Activated gamma-delta T cell treated with anti-CD3 and anti-CD28 coated beads, Interleukin-2, amount 50 U/mL, for 16 hours (primary cell): ENCODE measurements around the gene PTCHD1.

ENCODE experiments used
- DNase-seq: peaks from one replicate; pipeline ENCODE4 v3.0.0-alpha.2; 2020; ENCODE audit warnings: low read depth

Gene PTCHD1

DNA sequence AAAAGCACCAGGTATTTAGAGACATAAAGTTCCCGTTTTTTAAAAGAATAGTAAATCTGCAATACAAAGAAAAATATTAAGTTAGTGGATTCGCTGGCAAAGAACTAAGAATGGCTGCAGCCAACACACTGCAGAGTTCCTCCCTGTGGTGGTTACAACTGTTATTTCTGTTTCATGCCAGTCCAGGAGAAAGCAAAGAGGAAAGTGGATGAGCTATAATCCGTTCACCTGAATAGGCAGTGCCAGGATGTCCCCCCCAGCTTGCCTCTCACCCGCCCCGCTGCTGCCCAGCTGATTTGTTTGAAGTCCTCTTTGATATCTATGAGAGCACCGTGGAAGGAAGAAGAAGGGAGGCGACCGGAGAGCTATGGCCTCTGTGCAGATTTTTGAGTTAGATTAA lies 63.9 kb downstream of the PTCHD1 start:
- no peak for DNase-seq

DNA sequence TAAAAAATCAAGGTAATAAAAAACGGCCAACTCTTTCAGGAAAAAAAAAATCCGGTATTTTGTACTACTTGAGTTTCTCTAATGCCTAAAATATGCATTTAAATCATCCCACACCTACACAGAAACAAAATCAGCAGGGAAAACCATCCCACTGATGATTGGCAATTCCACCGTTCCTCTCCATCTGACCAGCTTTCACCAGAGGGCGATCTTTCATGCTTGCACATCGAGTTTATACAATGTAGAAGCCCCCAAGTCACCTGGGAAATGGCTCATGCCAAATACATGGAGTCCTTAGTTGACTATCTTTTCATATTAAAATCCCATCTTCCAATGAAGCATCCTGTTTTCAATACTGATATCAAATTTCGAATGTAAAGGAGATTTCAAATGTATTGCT lies 69.2 kb downstream of the PTCHD1 start:
- DNase-seq, result no peak

DNA sequence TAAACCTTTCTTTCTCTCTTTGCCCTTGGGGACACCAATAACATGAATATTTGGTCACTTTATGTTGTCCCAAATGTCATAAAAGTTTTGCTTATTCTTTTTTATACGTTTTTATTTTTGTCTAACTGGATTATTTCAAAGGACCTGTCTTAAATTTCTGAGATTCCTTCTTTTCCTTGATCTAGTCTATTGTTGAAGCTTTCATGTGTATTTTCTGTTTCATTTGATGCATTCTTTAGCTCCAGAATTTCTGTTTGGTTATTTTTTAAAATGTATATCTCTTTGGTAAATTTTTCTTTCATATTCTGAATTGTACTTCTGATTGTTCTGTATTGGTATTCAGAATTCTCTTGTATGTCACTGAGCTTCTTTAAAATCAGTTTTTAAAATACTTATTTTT lies 88.3 kb downstream of the PTCHD1 start:
- DNase-seq, result no peak

DNA sequence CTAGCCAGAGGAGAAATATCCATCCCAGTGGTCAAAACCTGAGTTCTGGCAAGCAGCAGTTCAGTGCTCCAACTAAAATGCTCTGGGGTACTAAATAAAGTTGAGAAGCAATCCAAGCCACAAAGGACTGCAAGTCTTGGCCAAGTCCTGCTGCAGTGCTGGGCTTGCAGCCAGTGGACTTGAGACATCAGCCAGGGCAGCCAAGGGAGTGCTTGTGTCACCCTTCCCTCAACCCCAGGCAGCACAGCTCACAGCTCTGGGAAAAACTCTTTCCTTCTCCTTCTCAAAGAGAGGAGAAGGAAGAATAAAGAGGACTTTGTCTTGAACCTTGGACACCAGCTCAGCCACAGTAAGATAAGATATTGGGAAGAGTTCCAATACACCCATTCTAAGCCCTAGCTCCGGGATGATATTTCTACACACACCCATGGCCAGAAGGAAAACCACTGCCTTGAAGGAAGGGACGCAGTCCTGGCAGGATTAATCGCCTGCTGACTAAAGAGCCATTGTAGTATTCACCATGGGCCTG lies 99.8 kb downstream of the PTCHD1 start:
- no peak for DNase-seq

DNA sequence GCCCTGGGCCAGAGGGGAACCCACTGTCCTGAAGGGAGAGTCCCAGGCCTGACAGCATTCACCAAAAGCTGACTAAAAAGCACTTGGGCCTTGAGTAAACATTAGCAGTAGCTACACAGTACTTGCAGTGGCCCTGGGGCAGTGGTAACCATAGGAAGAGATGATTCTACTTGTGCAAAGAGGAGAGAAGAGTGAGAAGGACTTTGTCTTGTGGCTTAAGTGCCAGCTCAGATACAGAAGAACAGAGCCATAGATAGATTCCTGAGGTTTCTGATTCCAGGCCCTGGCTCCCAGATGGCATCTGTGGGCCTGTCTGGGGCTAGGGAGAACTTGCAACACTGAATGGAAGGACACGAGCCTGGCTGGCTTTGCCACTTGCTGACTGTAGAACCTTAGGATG lies 100.5 kb downstream of the PTCHD1 start:
- DNase-seq, result no peak

DNA sequence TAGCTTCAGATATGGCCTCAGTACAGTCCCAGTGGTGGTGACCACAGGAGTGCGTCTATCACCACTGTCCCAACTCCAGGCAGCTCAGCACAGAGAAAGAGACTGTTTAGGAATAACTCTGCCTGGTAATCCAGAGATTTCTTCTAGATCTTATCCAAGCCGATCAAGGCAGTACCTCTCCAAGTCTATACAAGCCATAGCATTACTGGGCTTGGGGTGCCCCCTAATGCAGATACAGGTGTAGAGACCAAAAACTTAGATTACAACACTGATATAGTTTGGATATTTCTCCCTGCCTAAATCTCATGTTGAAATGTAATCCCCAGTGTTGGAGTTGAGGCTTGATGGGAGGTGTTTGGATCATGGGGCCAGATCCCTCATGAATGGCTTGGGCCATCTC lies 100.9 kb downstream of the PTCHD1 start:
- no peak for DNase-seq

DNA sequence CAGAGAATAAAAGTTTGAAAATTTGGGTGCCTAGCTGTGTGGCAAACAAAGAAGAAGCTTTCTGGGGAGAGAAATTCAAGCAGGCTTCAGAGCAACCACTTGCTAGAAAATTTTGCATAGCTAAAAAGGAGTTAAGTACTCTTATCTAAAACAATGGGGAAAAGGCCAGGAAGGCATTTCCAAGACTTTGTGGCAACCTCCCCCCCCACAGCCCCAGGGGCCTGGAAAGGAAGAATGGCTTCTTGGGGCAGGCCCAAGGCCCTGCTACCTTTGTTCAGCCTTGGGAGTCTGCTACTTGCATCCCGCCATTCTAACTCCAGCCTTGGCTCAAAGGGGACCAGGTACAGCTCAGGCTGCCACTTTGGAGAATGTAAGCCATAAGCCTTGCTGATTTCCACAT lies 102.2 kb downstream of the PTCHD1 start:
- DNase-seq, result no peak

DNA sequence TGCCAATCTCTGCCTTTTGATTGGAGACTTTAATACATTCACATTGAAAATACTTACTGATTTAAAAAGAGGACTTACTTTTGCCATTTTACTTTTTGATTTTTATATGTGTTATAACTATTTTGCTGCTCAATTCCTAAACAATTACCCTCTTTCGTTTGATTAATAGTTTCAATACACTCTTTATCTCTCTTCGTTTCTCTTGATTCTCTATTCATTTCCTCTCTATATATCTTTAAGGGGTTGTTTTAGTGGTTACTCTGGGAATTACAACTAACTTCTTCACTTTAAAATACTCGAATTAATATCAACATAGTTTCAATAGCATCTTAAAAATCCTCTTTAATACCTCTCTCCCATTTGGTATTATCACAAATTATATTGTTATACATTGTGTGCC lies 116.6 kb downstream of the PTCHD1 start:
- no peak for DNase-seq
